ENCODE data around the gene OAS2.

OAS2 gene

DNA sequence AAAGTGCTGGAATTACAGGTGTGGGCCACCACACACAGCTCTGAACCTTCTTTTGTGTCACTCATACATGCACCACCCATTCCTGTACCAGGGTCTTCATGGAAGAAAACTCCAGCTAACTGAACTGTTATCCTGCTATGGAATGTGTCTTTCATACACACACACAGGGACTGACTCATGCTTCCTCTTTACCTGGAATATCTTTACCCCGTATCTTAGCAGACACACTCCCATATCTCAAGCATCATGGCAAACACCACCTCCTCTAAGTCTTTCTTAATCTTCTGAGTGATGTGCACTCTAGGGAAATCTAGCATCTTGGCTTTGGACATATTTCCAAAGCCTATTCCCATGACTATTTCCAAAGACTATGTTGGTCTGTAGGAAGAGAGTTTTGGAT lies 43.2 kb downstream of the OAS2 start:
- no peak for DNase-seq

DNA sequence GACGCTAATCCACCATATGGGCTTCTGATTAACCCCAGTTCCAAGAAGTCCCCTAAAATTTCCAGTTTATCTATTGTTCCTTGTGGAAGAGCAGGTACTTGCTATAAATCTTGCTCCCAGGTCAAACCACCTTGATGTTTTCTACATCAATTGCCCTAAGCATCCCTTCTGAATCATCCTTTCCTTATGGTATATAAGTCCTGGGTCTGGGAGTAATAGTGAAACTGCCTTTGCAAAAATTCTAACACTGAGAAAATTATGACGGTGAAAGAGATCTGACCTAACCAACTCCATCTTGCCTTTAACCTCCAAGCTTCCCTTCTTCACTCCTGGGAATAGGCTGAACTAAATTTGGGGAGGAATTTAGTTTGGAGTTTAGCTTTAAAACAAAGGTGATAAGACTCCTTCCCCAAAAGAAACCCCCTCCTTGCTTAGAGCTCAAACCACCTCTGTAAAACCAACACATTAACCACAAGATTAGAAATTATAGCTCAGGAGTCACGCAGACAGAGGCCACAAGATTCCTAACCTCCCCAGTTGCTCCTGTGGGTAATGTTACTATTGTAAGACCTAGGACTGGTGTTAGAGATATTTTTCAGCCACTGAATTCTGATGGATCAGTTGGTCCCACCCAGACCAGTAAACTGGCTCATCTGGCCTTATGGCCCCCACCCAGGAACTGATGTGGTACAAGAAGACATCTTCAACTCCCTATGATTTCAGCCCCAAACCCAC lies 44.4 kb downstream of the OAS2 start:
- DNase-seq = no peak

- no peak for DNase-seq
Observed at GRCh38 chr12:113027726-113028125, 49.4 kb downstream of the OAS2 start.

GRCh38 chr12:113030875-113031525 lies 52.7 kb downstream of the OAS2 start:
- DNase-seq = peak; percentile 37

- no peak for DNase-seq
Observed at GRCh38 chr12:113039911-113040445, 61.7 kb downstream of the OAS2 start.

DNA sequence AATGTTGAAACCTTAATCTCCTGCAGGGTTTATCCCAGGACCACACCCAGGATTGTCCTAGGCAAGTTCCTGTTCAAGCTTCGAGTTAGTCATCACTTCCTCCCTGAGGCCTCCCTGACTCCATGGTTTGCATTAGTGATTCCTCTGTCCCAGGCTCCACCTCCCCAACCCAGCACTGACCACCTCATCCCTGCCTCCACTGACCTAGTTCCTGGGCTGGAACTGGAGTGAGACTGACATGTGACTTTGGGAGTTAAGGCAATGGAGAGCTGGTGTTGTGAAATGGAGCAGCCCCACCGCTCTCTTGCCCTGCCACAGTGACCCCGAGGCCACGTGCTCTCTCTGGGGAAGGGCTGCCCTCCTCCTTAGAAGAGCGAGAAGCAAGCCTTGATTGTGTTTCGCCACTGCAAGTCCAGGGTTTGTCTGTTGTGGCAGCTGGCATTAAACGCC lies 62.4 kb downstream of the OAS2 start:
- no peak for DNase-seq

GRCh38 chr12:113041560-113041959 lies 63.2 kb downstream of the OAS2 start:
- DNase-seq = no peak

- no peak for DNase-seq
Observed at GRCh38 chr12:113043240-113043639, 64.9 kb downstream of the OAS2 start.

DNA sequence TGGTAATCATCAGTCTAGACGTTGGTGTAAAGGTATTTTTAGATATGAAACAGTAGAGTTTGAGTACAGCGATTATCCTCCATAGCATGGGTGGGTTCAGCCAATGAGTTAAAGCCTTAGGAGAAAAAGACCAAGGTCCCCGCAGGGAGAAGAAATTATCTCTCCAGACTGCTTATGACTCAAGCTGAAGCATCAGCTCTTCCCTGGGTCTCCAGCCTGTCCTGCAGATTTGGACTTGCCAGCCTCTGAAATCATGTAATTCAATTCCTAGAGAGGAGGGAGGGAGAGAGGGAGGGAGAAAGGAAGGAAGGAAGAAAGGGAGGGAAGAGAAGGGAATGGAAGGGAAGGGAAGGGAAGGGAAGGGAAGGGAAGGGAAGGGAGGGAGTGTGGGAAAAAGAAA lies 66.2 kb downstream of the OAS2 start:
- DNase-seq = no peak

DNA sequence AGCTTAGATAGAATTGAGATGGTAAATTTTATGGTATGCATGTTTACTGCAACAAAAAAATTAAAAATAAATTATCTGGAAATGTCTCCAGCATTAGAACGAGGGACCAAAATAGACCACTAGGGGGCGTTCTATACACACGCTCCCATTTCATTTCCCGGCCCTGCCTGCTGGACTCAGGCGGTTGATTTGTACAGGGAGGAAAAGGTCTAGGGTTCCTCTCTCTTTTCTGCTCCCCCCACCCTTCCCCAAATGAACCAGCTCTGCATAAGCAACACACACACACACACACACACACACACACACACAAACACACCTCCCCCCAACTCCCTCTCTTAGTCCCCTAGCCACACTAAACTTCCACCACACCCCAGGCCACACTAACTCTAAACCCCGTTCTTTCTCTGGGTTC lies 70.4 kb downstream of the OAS2 start:
- peak; percentile 51 for DNase-seq

DNA sequence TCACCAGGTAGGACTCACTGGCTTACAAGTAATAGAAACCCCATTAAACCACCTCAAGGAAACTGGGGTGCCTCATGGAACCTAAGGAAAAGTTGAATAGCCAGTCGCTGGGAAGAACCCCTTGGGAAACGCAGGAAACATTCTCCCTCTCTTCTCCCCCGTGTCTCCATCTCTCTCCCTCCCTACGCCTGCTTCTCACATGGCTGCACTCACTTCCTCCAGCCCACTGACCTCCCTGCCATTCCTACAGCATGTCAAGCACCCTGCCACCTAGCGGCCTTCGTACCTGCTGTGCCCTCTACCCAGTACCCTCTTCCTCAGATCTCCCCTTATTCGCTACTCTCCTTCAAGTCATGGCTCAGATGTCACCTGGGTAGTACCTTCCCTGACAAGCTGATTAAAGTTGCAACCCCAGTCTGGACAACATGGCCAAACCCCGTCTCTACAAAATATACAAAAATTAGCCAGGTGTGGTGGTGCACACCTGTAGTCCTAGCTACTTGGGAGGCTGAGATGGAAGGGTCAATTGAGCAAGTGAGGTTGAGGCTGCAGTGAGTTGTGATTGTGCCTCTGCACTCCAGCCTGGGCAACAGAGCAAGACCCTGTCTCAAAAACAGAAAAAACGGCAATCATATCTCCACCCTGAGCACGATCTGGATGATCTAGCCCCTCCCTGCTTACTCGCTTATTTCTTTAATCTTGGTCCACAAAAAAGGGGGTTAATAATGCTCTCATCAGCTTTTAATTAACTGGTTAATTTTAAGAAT lies 71.8 kb downstream of the OAS2 start:
- DNase-seq = peak; percentile 53

DNA sequence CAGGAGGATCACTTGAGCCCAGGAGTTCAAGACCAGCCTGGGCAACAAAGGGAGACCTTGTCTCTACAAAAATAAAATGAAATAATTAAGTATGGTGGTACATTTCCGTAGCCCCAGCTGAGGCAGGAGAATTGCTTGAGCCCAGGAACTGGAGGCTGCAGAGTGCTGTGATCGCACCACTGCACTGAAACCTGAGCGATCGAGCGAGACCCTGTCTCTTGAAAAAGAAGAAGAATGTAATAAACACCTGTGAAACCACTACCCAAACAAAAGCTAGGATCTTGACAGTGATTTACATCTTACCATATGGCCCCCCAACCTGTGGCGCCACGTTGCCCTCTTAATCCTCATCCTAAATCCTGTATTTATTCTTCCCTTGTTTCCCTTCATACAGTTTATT lies 72.5 kb downstream of the OAS2 start:
- DNase-seq = no peak

DNA sequence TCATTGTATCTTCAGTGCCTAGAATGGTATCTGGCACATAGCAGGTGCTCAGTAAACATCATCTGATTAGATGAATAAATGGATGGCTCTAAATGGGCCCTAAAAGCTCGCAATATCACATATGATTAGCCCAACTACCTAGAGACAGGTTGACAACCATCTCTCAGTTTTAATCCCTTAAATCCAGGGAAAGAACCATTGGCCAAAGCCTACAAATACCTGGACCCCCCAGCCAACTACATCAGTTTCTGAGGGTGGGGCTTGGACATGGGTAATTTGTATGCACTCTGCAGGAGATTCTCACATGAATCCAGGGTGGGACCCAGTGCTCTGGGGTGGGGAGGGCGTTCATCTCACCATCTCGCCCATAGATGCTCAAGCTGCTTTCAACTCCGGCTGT lies 73.4 kb downstream of the OAS2 start:
- DNase-seq = no peak

DNA sequence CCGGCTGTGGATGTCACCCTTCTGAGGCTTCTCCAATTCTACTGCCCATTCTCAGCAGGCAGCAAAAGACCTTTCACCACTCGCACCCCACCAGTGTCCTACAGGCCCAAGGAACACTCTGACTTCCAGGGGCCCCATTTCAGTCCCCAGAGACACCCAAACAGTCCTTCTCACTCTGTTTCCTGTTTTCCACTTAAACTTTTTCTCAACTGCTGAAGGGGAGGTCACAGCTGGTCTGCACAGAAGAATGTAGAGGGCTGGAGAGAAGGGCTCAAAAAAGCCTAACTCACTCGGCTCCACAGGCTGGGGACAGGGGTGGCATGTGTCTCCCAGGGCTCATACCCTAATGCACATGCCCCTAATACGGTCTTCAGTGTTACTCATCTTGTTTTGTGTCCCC lies 74.0 kb downstream of the OAS2 start:
- no peak for DNase-seq

GRCh38 chr12:113054948-113055486 lies 76.7 kb downstream of the OAS2 start:
- no peak for DNase-seq

DNA sequence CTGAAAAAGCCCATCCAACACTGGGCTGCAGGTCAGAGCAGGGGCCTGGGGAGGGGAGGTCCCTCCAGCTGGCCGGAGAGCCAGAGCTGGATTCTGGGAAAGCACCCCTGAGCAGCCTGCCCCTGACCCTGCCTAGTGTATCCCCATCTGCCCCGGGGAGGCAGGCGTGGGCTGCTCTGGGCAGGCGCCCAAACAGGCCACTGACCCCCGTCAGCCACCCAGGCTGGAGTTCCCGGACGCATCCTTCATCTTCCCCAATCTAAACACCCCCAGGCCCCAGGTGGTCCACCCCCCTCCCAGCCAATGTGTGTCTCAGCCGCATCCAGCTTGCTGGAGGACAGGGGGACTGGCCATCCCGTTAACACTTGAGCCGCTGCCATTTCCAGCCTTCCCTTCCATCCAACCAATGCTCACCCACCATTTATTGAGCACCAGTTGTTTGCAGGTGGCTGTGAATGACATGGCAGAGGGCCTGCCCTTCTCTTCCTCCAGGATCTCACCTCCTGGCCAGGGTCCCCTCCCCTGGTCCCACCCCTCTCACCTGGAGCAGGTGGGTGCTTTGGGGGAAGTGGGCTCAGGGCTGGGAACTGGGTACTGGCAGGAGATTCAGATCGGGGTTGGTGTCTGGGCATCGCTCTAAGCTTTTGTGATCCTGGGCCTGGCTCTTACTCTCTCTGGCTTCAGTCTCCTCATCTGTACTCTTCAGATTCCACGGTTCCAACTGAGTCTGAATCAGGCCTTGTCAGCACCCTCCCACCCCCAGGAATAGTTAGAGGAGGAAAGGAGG lies 77.5 kb downstream of the OAS2 start:
- no peak for DNase-seq

DNA sequence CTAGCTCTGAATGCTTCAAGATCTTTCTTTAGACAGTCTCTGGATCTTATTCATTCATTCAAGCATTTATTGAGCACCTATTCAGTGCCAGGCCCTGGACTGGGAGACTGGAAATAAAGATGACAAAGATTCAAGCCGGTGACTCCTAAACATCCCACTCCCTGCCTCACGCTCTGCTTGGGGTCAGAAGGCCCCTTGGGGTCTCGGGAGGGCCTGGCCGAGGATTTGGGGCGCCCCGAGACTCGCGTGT lies 78.0 kb downstream of the OAS2 start:
- DNase-seq = no peak

GRCh38 chr12:113056631-113057488 lies 78.5 kb downstream of the OAS2 start, which contains the start of gene DTX1:
DTX1 (plus strand) TSS chr12:113056730; CDS start chr12:113058193, 1,463 bp downstream.
- peak; percentile 72 for DNase-seq

- peak; percentile 35 for DNase-seq
Observed at GRCh38 chr12:113057565-113058485, 79.5 kb downstream of the OAS2 start.

- DNase-seq = no peak
Observed at GRCh38 chr12:113058553-113058952, 80.2 kb downstream of the OAS2 start.

Measured in right kidney (tissue), 1 donor.